GM23338 (cell line): Measurements from ENCODE around the gene GNAS. TPM values are rescaled to one million over a fixed set of nuclear protein-coding genes. Genes with fewer than 3 reads are reported as not detected.

Experiments used
- ATAC-seq: fragments of 200-7000 bp; cut with Tn5 transposase; 3 replicates; pipeline ENCODE4 v1.9.1; 2020
- DNase-seq: peaks from one replicate; pipeline ENCODE4 v3.0.0-alpha.2; 2015; ENCODE audit warnings: low spot score
- H2AFZ ChIP-seq: fragments of 200-600 bp; sonication (generic); 2 replicates; pipeline ENCODE4 v1.8.0; 2016; ENCODE audit warnings: antibody characterized with exemption, mild to moderate bottlenecking, moderate library complexity
- H3F3A ChIP-seq: fragments of 200-600 bp; sonication (generic); replicated peaks from 2 replicates; pipeline ENCODE4 v1.8.0; 2017; ENCODE audit warnings: antibody characterized with exemption, mixed run types, low read depth
- H3K27ac ChIP-seq: fragments of 200-600 bp; sonication (generic); 2 replicates; pipeline ENCODE4 v1.6.1; 2016; ENCODE audit warnings: low read depth
- H3K27me3 ChIP-seq: fragments of 200-600 bp; sonication (generic); 2 replicates; pipeline ENCODE4 v1.8.0; 2016; ENCODE audit warnings: mild to moderate bottlenecking, mixed run types, moderate library complexity; ENCODE audit not compliant: insufficient read depth
- H3K36me3 ChIP-seq: fragments of 200-600 bp; sonication (generic); 2 replicates; pipeline ENCODE4 v1.8.0; 2016; ENCODE audit warnings: mild to moderate bottlenecking; ENCODE audit not compliant: insufficient read depth
- H3K4me1 ChIP-seq: fragments of 200-600 bp; sonication (generic); 2 replicates; pipeline ENCODE4 v1.8.0; 2016; ENCODE audit warnings: mild to moderate bottlenecking, moderate library complexity; ENCODE audit not compliant: insufficient read depth
- H3K4me2 ChIP-seq: fragments of 200-600 bp; sonication (generic); 2 replicates; pipeline ENCODE4 v1.7.1; 2017; ENCODE audit warnings: mixed run types
- H3K4me3 ChIP-seq: fragments of 200-600 bp; sonication (generic); 2 replicates; pipeline ENCODE4 v1.6.1; 2016; ENCODE audit warnings: mixed run types
- H3K79me2 ChIP-seq: fragments of 200-600 bp; sonication (generic); replicated peaks from 2 replicates; pipeline ENCODE4 v1.8.0; 2017; ENCODE audit warnings: mild to moderate bottlenecking; ENCODE audit not compliant: insufficient read depth
- H3K9me2 ChIP-seq: fragments of 200-600 bp; sonication (generic); 2 replicates; pipeline ENCODE4 v1.8.0; 2017; ENCODE audit not compliant: insufficient read depth
- H4K20me1 ChIP-seq: fragments of 200-600 bp; sonication (generic); replicated peaks from 2 replicates; pipeline ENCODE4 v1.8.0; 2017; ENCODE audit warnings: mild to moderate bottlenecking; ENCODE audit not compliant: insufficient read depth
- H3K27ac Mint-ChIP-seq: 2 replicates; pipeline ENCODE4 v1.8.0; 2020; ENCODE audit warnings: inconsistent platforms, mild to moderate bottlenecking, moderate library complexity, mixed read lengths
- H3K27me3 Mint-ChIP-seq: 3 replicates; pipeline ENCODE4 v1.8.0; 2022; ENCODE audit warnings: low read depth, mild to moderate bottlenecking, moderate library complexity, mixed read lengths, inconsistent platforms; ENCODE audit not compliant: insufficient read depth, poor library complexity
- H3K36me3 Mint-ChIP-seq: 3 replicates; pipeline ENCODE4 v1.8.0; 2021; ENCODE audit warnings: low read depth, mild to moderate bottlenecking, inconsistent platforms, moderate library complexity, mixed read lengths
- H3K4me1 Mint-ChIP-seq: 3 replicates; pipeline ENCODE4 v1.8.0; 2020; ENCODE audit warnings: mild to moderate bottlenecking, inconsistent platforms, mixed read lengths
- H3K4me3 Mint-ChIP-seq: 3 replicates; pipeline ENCODE4 v1.8.0; 2021; ENCODE audit warnings: moderate library complexity, mild to moderate bottlenecking, inconsistent platforms, mixed read lengths
- H3K9me3 Mint-ChIP-seq: 3 replicates; pipeline ENCODE4 v1.8.0; 2020; ENCODE audit warnings: moderate library complexity, mild to moderate bottlenecking, inconsistent platforms, mixed read lengths
- CREB1 ChIP-seq: fragments of 250-450 bp; sonication (Bioruptor Pico); IDR thresholded peaks from 2 replicates; pipeline ENCODE4 v1.5.0; 2020; ENCODE audit warnings: low read depth, mild to moderate bottlenecking, moderate library complexity
- EZH2 ChIP-seq: fragments of 200-600 bp; sonication (generic); IDR thresholded peaks from one replicate; pipeline ENCODE4 v1.8.0; 2017; ENCODE audit warnings: antibody characterized with exemption, mild to moderate bottlenecking, low read depth; ENCODE audit not compliant: unreplicated experiment
- EZH2phosphoT487 ChIP-seq: fragments of 200-600 bp; sonication (generic); IDR thresholded peaks from one replicate; pipeline ENCODE4 v1.8.1; 2018; ENCODE audit warnings: antibody characterized with exemption; ENCODE audit not compliant: unreplicated experiment
- JUNB ChIP-seq: IDR thresholded peaks from one replicate; pipeline ENCODE4 v1.6.1; 2016; ENCODE audit warnings: antibody characterized with exemption; ENCODE audit not compliant: unreplicated experiment
- NANOG ChIP-seq: IDR thresholded peaks from 2 replicates; pipeline ENCODE4 v1.6.1; 2016; ENCODE audit warnings: antibody characterized with exemption, borderline replicate concordance
- POLR2AphosphoS5 ChIP-seq: IDR thresholded peaks from 2 replicates; pipeline ENCODE4 v1.6.1; 2016; ENCODE audit warnings: antibody characterized with exemption, low read depth
- STAT1 ChIP-seq: IDR thresholded peaks from one replicate; pipeline ENCODE4 v1.6.1; 2016; ENCODE audit warnings: antibody characterized with exemption; ENCODE audit not compliant: unreplicated experiment
- ZNF114 ChIP-seq: fragments of 250-450 bp; sonication (Bioruptor Pico); IDR thresholded peaks from 2 replicates; pipeline ENCODE4 v1.5.0; 2020; ENCODE audit warnings: mild to moderate bottlenecking, moderate library complexity
- ZNF331 ChIP-seq: fragments of 250-450 bp; sonication (Bioruptor Pico); IDR thresholded peaks from 2 replicates; pipeline ENCODE4 v1.5.0; 2020; ENCODE audit warnings: low read depth, mild to moderate bottlenecking, moderate library complexity
- polyA plus RNA-seq: library from polyadenylated mRNA; unstranded; fragments of >200 nt; fragmentation: Nextera tagmentation; extraction: Ambion mirVana; gene quantifications from 2 replicates; pipeline ENCODE4 v1.2.1, GENCODE V29; 2016
- total RNA-seq: library from RNA; depleted of rRNA; stranded (reverse); fragments of >200 nt; shearing (Covaris generic); gene quantifications from 2 replicates; pipeline ENCODE4 v1.2.3, GENCODE V29; 2014
- TF ChIP-seq, protein P1 (sequence below): fragments of 250-450 bp; sonication (Bioruptor Pico); IDR thresholded peaks from 2 replicates; pipeline ENCODE4 v1.5.0; 2020; ENCODE audit warnings: mild to moderate bottlenecking, moderate library complexity
- TF ChIP-seq, protein P2 (sequence below), 2 experiments: fragments of 200-600 bp in 1 of 2; sonication (generic) in 1 of 2; conservative IDR thresholded peaks; 2 replicates each; pipeline versions ENCODE4 v1.5.1 to v1.6.1; 2016 to 2017; ENCODE audit warnings: antibody characterized with exemption in 2 of 2, low read depth in 2 of 2, mild to moderate bottlenecking in 2 of 2, moderate library complexity in 1 of 2
- TF ChIP-seq, protein P3 (sequence below): IDR thresholded peaks from 2 replicates; pipeline ENCODE4 v1.6.1; 2016; ENCODE audit warnings: antibody characterized with exemption
- TF ChIP-seq, protein P4 (sequence below): IDR thresholded peaks from one replicate; pipeline ENCODE4 v1.6.1; 2018; ENCODE audit warnings: antibody characterized with exemption; ENCODE audit not compliant: unreplicated experiment

GNAS gene
- total and polyA plus RNA-seq, 2 experiments from 2014 or later = 917 to 1,042 TPM

- H3K36me3 Mint-ChIP-seq = peaks cover 91% of the 10 kb centered on the region
- H3K4me1 Mint-ChIP-seq = peaks cover 17% of the 10 kb centered on the region
- Histone ChIP-seq H3K4me2 (no peak overlapping the region), H3F3A (peaks cover 31% of the 10 kb centered on the region), H3K27ac (no peak overlapping the region), H3K9me2 (no peaks in the 10 kb centered on the region), H4K20me1 (peaks cover 42% of the 10 kb centered on the region), H2AFZ (no peak overlapping the region), H3K4me3 (no peak overlapping the region), H3K4me1 (peaks cover 10% of the 10 kb centered on the region), H3K27me3 (no peaks in the 10 kb centered on the region), H3K36me3 (peaks cover 79% of the 10 kb centered on the region), H3K79me2 (peaks cover 43% of the 10 kb centered on the region)
- no peak overlapping the region for H3K4me3 Mint-ChIP-seq
- no peak overlapping the region; the same call in 1 of the 2 replicates for H3K27ac Mint-ChIP-seq
- ATAC-seq = no peak
- no peaks in the 10 kb centered on the region for H3K9me3 Mint-ChIP-seq
- TF ChIP-seq, protein P1, sequence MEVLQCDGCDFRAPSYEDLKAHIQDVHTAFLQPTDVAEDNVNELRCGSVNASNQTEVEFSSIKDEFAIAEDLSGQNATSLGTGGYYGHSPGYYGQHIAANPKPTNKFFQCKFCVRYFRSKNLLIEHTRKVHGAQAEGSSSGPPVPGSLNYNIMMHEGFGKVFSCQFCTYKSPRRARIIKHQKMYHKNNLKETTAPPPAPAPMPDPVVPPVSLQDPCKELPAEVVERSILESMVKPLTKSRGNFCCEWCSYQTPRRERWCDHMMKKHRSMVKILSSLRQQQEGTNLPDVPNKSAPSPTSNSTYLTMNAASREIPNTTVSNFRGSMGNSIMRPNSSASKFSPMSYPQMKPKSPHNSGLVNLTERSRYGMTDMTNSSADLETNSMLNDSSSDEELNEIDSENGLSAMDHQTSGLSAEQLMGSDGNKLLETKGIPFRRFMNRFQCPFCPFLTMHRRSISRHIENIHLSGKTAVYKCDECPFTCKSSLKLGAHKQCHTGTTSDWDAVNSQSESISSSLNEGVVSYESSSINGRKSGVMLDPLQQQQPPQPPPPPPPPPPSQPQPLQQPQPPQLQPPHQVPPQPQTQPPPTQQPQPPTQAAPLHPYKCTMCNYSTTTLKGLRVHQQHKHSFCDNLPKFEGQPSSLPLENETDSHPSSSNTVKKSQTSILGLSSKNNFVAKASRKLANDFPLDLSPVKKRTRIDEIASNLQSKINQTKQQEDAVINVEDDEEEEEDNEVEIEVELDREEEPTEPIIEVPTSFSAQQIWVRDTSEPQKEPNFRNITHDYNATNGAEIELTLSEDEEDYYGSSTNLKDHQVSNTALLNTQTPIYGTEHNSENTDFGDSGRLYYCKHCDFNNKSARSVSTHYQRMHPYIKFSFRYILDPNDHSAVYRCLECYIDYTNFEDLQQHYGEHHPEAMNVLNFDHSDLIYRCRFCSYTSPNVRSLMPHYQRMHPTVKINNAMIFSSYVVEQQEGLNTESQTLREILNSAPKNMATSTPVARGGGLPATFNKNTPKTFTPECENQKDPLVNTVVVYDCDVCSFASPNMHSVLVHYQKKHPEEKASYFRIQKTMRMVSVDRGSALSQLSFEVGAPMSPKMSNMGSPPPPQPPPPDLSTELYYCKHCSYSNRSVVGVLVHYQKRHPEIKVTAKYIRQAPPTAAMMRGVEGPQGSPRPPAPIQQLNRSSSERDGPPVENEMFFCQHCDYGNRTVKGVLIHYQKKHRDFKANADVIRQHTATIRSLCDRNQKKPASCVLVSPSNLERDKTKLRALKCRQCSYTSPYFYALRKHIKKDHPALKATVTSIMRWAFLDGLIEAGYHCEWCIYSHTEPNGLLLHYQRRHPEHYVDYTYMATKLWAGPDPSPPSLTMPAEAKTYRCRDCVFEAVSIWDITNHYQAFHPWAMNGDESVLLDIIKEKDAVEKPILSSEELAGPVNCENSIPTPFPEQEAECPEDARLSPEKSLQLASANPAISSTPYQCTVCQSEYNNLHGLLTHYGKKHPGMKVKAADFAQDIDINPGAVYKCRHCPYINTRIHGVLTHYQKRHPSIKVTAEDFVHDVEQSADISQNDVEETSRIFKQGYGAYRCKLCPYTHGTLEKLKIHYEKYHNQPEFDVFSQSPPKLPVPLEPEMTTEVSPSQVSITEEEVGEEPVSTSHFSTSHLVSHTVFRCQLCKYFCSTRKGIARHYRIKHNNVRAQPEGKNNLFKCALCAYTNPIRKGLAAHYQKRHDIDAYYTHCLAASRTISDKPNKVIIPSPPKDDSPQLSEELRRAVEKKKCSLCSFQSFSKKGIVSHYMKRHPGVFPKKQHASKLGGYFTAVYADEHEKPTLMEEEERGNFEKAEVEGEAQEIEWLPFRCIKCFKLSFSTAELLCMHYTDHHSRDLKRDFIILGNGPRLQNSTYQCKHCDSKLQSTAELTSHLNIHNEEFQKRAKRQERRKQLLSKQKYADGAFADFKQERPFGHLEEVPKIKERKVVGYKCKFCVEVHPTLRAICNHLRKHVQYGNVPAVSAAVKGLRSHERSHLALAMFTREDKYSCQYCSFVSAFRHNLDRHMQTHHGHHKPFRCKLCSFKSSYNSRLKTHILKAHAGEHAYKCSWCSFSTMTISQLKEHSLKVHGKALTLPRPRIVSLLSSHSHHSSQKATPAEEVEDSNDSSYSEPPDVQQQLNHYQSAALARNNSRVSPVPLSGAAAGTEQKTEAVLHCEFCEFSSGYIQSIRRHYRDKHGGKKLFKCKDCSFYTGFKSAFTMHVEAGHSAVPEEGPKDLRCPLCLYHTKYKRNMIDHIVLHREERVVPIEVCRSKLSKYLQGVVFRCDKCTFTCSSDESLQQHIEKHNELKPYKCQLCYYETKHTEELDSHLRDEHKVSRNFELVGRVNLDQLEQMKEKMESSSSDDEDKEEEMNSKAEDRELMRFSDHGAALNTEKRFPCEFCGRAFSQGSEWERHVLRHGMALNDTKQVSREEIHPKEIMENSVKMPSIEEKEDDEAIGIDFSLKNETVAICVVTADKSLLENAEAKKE (CRISPR knock-in tag) = no peak
- no peak for TF ChIP-seq ZNF114 (CRISPR knock-in tag)
- TF ChIP-seq EZH2 = no peak
- TF ChIP-seq ZNF331 (CRISPR knock-in tag) = no peak
- TF ChIP-seq, protein P2, sequence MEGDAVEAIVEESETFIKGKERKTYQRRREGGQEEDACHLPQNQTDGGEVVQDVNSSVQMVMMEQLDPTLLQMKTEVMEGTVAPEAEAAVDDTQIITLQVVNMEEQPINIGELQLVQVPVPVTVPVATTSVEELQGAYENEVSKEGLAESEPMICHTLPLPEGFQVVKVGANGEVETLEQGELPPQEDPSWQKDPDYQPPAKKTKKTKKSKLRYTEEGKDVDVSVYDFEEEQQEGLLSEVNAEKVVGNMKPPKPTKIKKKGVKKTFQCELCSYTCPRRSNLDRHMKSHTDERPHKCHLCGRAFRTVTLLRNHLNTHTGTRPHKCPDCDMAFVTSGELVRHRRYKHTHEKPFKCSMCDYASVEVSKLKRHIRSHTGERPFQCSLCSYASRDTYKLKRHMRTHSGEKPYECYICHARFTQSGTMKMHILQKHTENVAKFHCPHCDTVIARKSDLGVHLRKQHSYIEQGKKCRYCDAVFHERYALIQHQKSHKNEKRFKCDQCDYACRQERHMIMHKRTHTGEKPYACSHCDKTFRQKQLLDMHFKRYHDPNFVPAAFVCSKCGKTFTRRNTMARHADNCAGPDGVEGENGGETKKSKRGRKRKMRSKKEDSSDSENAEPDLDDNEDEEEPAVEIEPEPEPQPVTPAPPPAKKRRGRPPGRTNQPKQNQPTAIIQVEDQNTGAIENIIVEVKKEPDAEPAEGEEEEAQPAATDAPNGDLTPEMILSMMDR (conservative IDR thresholded peaks at IDR 0.05; ENCODE audit: low read depth in 2 of 2) = no peak
- TF ChIP-seq JUNB = no peak
- no peak for TF ChIP-seq EZH2phosphoT487
- TF ChIP-seq, protein P3, sequence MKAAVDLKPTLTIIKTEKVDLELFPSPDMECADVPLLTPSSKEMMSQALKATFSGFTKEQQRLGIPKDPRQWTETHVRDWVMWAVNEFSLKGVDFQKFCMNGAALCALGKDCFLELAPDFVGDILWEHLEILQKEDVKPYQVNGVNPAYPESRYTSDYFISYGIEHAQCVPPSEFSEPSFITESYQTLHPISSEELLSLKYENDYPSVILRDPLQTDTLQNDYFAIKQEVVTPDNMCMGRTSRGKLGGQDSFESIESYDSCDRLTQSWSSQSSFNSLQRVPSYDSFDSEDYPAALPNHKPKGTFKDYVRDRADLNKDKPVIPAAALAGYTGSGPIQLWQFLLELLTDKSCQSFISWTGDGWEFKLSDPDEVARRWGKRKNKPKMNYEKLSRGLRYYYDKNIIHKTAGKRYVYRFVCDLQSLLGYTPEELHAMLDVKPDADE = no peak
- TF ChIP-seq CREB1 (CRISPR knock-in tag) = no peak
- no peak for TF ChIP-seq POLR2AphosphoS5
- no peak for TF ChIP-seq NANOG
- TF ChIP-seq, protein P4, sequence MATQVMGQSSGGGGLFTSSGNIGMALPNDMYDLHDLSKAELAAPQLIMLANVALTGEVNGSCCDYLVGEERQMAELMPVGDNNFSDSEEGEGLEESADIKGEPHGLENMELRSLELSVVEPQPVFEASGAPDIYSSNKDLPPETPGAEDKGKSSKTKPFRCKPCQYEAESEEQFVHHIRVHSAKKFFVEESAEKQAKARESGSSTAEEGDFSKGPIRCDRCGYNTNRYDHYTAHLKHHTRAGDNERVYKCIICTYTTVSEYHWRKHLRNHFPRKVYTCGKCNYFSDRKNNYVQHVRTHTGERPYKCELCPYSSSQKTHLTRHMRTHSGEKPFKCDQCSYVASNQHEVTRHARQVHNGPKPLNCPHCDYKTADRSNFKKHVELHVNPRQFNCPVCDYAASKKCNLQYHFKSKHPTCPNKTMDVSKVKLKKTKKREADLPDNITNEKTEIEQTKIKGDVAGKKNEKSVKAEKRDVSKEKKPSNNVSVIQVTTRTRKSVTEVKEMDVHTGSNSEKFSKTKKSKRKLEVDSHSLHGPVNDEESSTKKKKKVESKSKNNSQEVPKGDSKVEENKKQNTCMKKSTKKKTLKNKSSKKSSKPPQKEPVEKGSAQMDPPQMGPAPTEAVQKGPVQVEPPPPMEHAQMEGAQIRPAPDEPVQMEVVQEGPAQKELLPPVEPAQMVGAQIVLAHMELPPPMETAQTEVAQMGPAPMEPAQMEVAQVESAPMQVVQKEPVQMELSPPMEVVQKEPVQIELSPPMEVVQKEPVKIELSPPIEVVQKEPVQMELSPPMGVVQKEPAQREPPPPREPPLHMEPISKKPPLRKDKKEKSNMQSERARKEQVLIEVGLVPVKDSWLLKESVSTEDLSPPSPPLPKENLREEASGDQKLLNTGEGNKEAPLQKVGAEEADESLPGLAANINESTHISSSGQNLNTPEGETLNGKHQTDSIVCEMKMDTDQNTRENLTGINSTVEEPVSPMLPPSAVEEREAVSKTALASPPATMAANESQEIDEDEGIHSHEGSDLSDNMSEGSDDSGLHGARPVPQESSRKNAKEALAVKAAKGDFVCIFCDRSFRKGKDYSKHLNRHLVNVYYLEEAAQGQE = no peak
- TF ChIP-seq STAT1 = no peak
- no peak for DNase-seq
- H3K27me3 Mint-ChIP-seq = peaks cover 9% of the 10 kb centered on the region
These were observed 53.6 kb downstream of the GNAS start for GRCh38 chr20:58906111-58906510.
